Fibroblast of lung (primary cell): ENCODE data around the gene EHD3. TPM values are rescaled to one million over a fixed set of nuclear protein-coding genes. Genes with fewer than 3 reads are reported as not detected.

Experiments used
- DNase-seq, 2 donors: peaks; one replicate each; pipeline versions ENCODE4 v3.0.0 to v3.0.0-alpha.2; 2010; ENCODE audit warnings: low read depth in 2 of 2
- H2AFZ ChIP-seq: 2 replicates; pipeline ENCODE4 v1.5.1; 2012; ENCODE audit warnings: low read length, control low read depth, inconsistent platforms
- H3K27ac ChIP-seq: 2 replicates; pipeline ENCODE4 v1.5.1; 2011; ENCODE audit warnings: low read length, control low read depth; ENCODE audit not compliant: insufficient read depth
- H3K27me3 ChIP-seq: 2 replicates; pipeline ENCODE4 v1.5.1; 2011; ENCODE audit warnings: mild to moderate bottlenecking, low read length; ENCODE audit not compliant: control insufficient read depth, insufficient read depth
- H3K36me3 ChIP-seq: 2 replicates; pipeline ENCODE4 v1.5.1; 2011; ENCODE audit warnings: low read length; ENCODE audit not compliant: control insufficient read depth, insufficient read depth
- H3K4me1 ChIP-seq: 2 replicates; pipeline ENCODE4 v1.5.1; 2011; ENCODE audit warnings: low read length; ENCODE audit not compliant: control insufficient read depth, insufficient read depth; ENCODE audit errors: extremely low read depth
- H3K4me2 ChIP-seq: 2 replicates; pipeline ENCODE4 v1.5.1; 2011; ENCODE audit warnings: low read length, control low read depth; ENCODE audit not compliant: insufficient read depth; ENCODE audit errors: extremely low read depth
- H3K4me3 ChIP-seq, 4 experiments: fragments of 200-600 bp in 1 of 4; sonication (generic) in 1 of 4; replicated peaks in 1 of 4; 2 replicates each; pipeline ENCODE4 v1.5.1; 2011 to 2016; ENCODE audit warnings: low read length in 4 of 4, low read depth in 3 of 4, mild to moderate bottlenecking in 3 of 4, control low read depth in 2 of 4, inconsistent platforms in 1 of 4, mixed read lengths in 1 of 4; ENCODE audit not compliant: insufficient read depth in 1 of 4; ENCODE audit errors: control extremely low read depth in 1 of 4
- H3K79me2 ChIP-seq: 2 replicates; pipeline ENCODE4 v1.5.1; 2012; ENCODE audit warnings: mild to moderate bottlenecking, low read length, inconsistent platforms; ENCODE audit not compliant: control insufficient read depth, insufficient read depth
- H3K9ac ChIP-seq: 2 replicates; pipeline ENCODE4 v1.5.1; 2011; ENCODE audit warnings: mild to moderate bottlenecking, low read length, control low read depth; ENCODE audit not compliant: insufficient read depth
- H3K9me3 ChIP-seq: 2 replicates; pipeline ENCODE4 v1.5.1; 2012; ENCODE audit warnings: low read depth, low read length; ENCODE audit not compliant: control insufficient read depth, insufficient read depth
- H4K20me1 ChIP-seq: 2 replicates; pipeline ENCODE4 v1.5.1; 2011; ENCODE audit warnings: low read length; ENCODE audit not compliant: control insufficient read depth, insufficient read depth; ENCODE audit errors: extremely low read depth
- CTCF ChIP-seq, 2 donors: IDR thresholded peaks in 1 of 2; conservative IDR thresholded peaks in 1 of 2; 1 replicate in 1 of 2; 2 replicates in 1 of 2; pipeline ENCODE4 v1.5.1; 2011 to 2012; ENCODE audit warnings: low read length in 2 of 2, control low read depth in 1 of 2, inconsistent platforms in 1 of 2, low read depth in 1 of 2, mild to moderate bottlenecking in 1 of 2
- EZH2 ChIP-seq: IDR thresholded peaks from 2 replicates; pipeline ENCODE4 v1.5.1; 2012; ENCODE audit warnings: low read length, control low read depth, mild to moderate bottlenecking; ENCODE audit errors: missing control alignments
- polyA plus RNA-seq, 2 donors: library from polyadenylated mRNA; depleted of rRNA in 1 of 2; stranded (reverse) in 1 of 2; unstranded in 1 of 2; fragments of >200 nt; gene quantifications; 2 replicates each; pipeline ENCODE4 v1.2.1, GENCODE V29; 2011 to 2012; ENCODE audit warnings: missing spikeins in 1 of 2
- total RNA-seq: library from RNA; depleted of rRNA; stranded (reverse); fragments of >200 nt; gene quantifications from 2 replicates; pipeline ENCODE4 v1.2.1, GENCODE V29; 2014

Gene EHD3
- total and polyA plus RNA-seq, 2 donors (not counting 1 experiment from before 2014, with no cell fraction given), result 30.6 to 37.5 TPM

DNA sequence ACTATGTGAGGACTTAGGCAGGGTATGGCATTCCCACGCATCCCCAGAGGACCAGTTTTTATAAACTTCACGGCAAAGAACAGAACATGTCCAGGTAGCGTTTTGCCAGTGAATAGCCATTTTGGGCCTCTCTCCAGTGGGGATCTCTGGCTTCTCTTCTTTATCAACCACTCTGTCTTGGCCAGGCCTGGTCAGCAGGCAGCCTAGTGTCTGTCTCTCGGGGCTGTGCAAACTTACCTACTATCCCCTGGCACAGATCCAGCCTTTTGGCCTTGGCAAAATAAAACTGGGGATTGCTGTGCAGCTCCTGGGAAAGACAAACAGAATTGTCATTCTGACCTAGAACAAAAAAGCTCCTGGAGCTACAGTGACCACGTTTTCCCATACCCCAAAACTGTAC, 31.1 kb upstream of the EHD3 start:
- Histone ChIP-seq H2AFZ (no peak overlapping the region), H3K4me3 (no peak overlapping the region), H3K27me3 (no peaks in the 10 kb centered on the region), H3K36me3 (no peaks in the 10 kb centered on the region), H3K4me1 (no peaks in the 10 kb centered on the region), H3K79me2 (no peaks in the 10 kb centered on the region), H4K20me1 (no peaks in the 10 kb centered on the region), H3K9ac (no peak overlapping the region), H3K27ac (no peak overlapping the region), H3K4me2 (no peak overlapping the region), H3K9me3 (no peaks in the 10 kb centered on the region)
- TF ChIP-seq EZH2 (no peak), CTCF (conservative IDR thresholded peaks at IDR 0.05 in 1 of 2, IDR thresholded peaks at IDR 0.05 in 1 of 2; ENCODE audit: low read depth in 1 of 2, low read length in 2 of 2) (no peak)
- no peak for DNase-seq

GRCh38 chr2:31203916-31204315, 30.0 kb upstream of the EHD3 start:
- H3K9me3 ChIP-seq, result no peaks in the 10 kb centered on the region
- H3K4me1 ChIP-seq, result no peaks in the 10 kb centered on the region
- no peak overlapping the region for H3K4me2 ChIP-seq
- H3K36me3 ChIP-seq, result no peaks in the 10 kb centered on the region
- no peak overlapping the region for H3K9ac ChIP-seq
- no peaks in the 10 kb centered on the region for H4K20me1 ChIP-seq
- DNase-seq, result no peak
- no peak overlapping the region for H3K27ac ChIP-seq
- no peak overlapping the region for H2AFZ ChIP-seq
- TF ChIP-seq CTCF (conservative IDR thresholded peaks at IDR 0.05 in 1 of 2, IDR thresholded peaks at IDR 0.05 in 1 of 2; ENCODE audit: low read depth in 1 of 2, low read length in 2 of 2) (no peak), EZH2 (no peak)
- no peaks in the 10 kb centered on the region for H3K79me2 ChIP-seq
- H3K4me3 ChIP-seq, result no peak overlapping the region
- H3K27me3 ChIP-seq, result no peaks in the 10 kb centered on the region

DNA sequence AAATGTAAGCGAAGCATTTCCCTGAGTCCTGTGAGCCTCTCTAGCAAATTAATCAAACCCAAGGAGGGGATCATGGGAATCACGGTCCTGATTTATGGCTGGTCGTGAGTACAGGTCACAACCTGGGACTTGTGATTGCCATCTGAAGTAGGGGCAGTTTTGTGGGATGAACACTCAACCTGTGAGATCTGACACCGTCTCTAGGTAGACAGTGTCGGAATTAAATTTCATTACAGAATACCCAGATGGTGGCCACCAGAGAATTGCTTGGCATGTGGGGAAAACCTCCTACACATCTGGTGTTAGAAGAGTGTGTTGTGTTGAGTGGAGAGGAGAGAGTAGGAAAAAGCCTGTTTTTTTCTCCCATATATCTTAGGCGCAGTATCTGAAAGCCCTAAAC, 29.2 kb upstream of the EHD3 start:
- DNase-seq, result no peak
- Histone ChIP-seq H3K4me1 (no peaks in the 10 kb centered on the region), H3K9me3 (no peaks in the 10 kb centered on the region), H3K4me3 (no peak overlapping the region), H3K4me2 (no peak overlapping the region), H3K27me3 (no peaks in the 10 kb centered on the region), H3K36me3 (no peaks in the 10 kb centered on the region), H2AFZ (no peak overlapping the region), H3K79me2 (no peaks in the 10 kb centered on the region), H3K27ac (no peak overlapping the region), H3K9ac (no peak overlapping the region), H4K20me1 (no peaks in the 10 kb centered on the region)
- no peak for TF ChIP-seq EZH2
- TF ChIP-seq CTCF (conservative IDR thresholded peaks at IDR 0.05 in 1 of 2, IDR thresholded peaks at IDR 0.05 in 1 of 2; ENCODE audit: low read depth in 1 of 2, low read length in 2 of 2), result no peak
